Natural killer cell (primary cell): Measurements from ENCODE around the gene GIT2. TPM values are rescaled to one million over a fixed set of nuclear protein-coding genes. Genes with fewer than 3 reads are reported as not detected.
A peak's percentile ranks its signal among the peaks of the same experiment; 100 is the strongest.

Source experiments
- ATAC-seq, 3 donors: fragments of 150-1000 bp in 2 of 3; fragments of 200-7000 bp in 1 of 3; cut with Tn5 transposase; 1 replicate in 1 of 3; 2 replicates in 2 of 3; pipeline ENCODE4 v1.10.0; 2021; ENCODE audit warnings: mild to moderate bottlenecking in 2 of 3, moderate library complexity in 2 of 3
- DNase-seq, 2 donors: peaks; one replicate each; pipeline versions ENCODE4 v3.0.0 to v3.0.0-alpha.2; 2013 to 2021; ENCODE audit warnings: mixed read lengths in 1 of 2
- H3K27ac ChIP-seq: one replicate; pipeline ENCODE4 v1.5.1; 2013; ENCODE audit warnings: mild to moderate bottlenecking, low read length
- H3K27me3 ChIP-seq: one replicate; pipeline ENCODE4 v1.6.1; 2013; ENCODE audit warnings: low read length; ENCODE audit not compliant: control insufficient read depth, insufficient read depth
- H3K36me3 ChIP-seq: one replicate; pipeline ENCODE4 v1.6.1; 2013; ENCODE audit warnings: low read length; ENCODE audit not compliant: control insufficient read depth, insufficient read depth
- H3K4me1 ChIP-seq: one replicate; pipeline ENCODE4 v1.6.1; 2013; ENCODE audit warnings: low read length; ENCODE audit not compliant: control insufficient read depth, insufficient read depth
- H3K4me3 ChIP-seq: one replicate; pipeline ENCODE4 v1.5.1; 2013; ENCODE audit warnings: low read length
- H3K9me3 ChIP-seq: one replicate; pipeline ENCODE4 v1.6.1; 2013; ENCODE audit warnings: low read length; ENCODE audit not compliant: control insufficient read depth, insufficient read depth
- H3K27ac Mint-ChIP-seq, 2 donors: one replicate each; pipeline ENCODE4 v1.8.0; 2022; ENCODE audit warnings: mild to moderate bottlenecking in 2 of 2, mixed read lengths in 2 of 2, moderate library complexity in 1 of 2
- H3K27me3 Mint-ChIP-seq, 2 donors: one replicate each; pipeline ENCODE4 v1.8.0; 2022; ENCODE audit warnings: low read depth in 2 of 2, mixed read lengths in 2 of 2
- H3K36me3 Mint-ChIP-seq: one replicate; pipeline ENCODE4 v1.8.0; 2022; ENCODE audit warnings: mixed read lengths
- H3K4me1 Mint-ChIP-seq, 2 donors: one replicate each; pipeline ENCODE4 v1.8.0; 2022; ENCODE audit warnings: mixed read lengths in 2 of 2
- H3K4me3 Mint-ChIP-seq: one replicate; pipeline ENCODE4 v1.8.0; 2022; ENCODE audit warnings: mild to moderate bottlenecking, moderate library complexity, mixed read lengths
- H3K9me3 Mint-ChIP-seq, 2 donors: one replicate each; pipeline ENCODE4 v1.8.0; 2022; ENCODE audit warnings: mixed read lengths in 2 of 2
- CTCF ChIP-seq: fragments of 200-600 bp; IDR thresholded peaks from one replicate; pipeline ENCODE4 v1.8.0; 2022; ENCODE audit warnings: antibody characterized with exemption
- WGBS: methylation state at CpG from one replicate; pipeline ENCODE4 v1.1.7; 2013; ENCODE audit warnings: missing lambda C conversion rate; ENCODE audit not compliant: insufficient coverage; 5-methylcytosine and 5-hydroxymethylcytosine counted together
- intact Hi-C: fragments of 100-400 bp; cut with micrococcal nuclease; formaldehyde crosslinking; loops from one replicate; pipeline ENCODE4 v1.14.2; 2022
- total RNA-seq, 4 donors: library from RNA; stranded (reverse); fragments of 120-200 nt in 1 of 4; gene quantifications; one replicate each; pipeline versions ENCODE4 v1.2.3 to v1.2.4, GENCODE V29; 2013 to 2022

The GIT2 gene
- total RNA-seq, 3 donors from 2014 or later (not counting 1 experiment from before 2014, with no cell fraction given) = 98.8 to 118 (median 117) TPM

GRCh38 chr12:109944561-109945359 is 51.4 kb downstream of the GIT2 start:
- H3K4me1 ChIP-seq = peaks cover 13% of the 10 kb centered on the region
- peaks cover 42% of the 10 kb centered on the region for H3K36me3 ChIP-seq
- Mint-ChIP-seq H3K4me1 (peaks cover 31 to 32% of the 10 kb centered on the region in 2 donors), H3K27me3 (no peaks in the 10 kb centered on the region), H3K36me3 (peaks cover 29% of the 10 kb centered on the region), H3K9me3 (no peaks in the 10 kb centered on the region), H3K27ac (peak overlapping the region; percentile 90), H3K4me3 (peak overlapping the region; percentile 62)
- H3K9me3 ChIP-seq = no peaks in the 10 kb centered on the region
- intact Hi-C loops = no loop called here
- no peak for TF ChIP-seq CTCF
- 77% methylated on average over 14 of the region's 17 CpGs for WGBS
- no peak overlapping the region for H3K4me3 ChIP-seq
- ATAC-seq = peak; percentile 82 to 87 (median 86)
- peak in 1 of 2 donors; percentile 23 for DNase-seq
- H3K27me3 ChIP-seq = no peaks in the 10 kb centered on the region
- H3K27ac ChIP-seq = peak overlapping the region; percentile 24

GRCh38 chr12:109943811-109944210 is 52.4 kb downstream of the GIT2 start:
- peaks cover 13% of the 10 kb centered on the region for H3K4me1 ChIP-seq
- Mint-ChIP-seq H3K4me3 (no peak overlapping the region), H3K4me1 (peaks cover 31 to 32% of the 10 kb centered on the region in 2 donors), H3K9me3 (no peaks in the 10 kb centered on the region), H3K36me3 (peaks cover 20% of the 10 kb centered on the region), H3K27me3 (no peaks in the 10 kb centered on the region), H3K27ac (peak overlapping the region in 1 of 2 donors; percentile 90)
- 97% methylated on average over 6 of the region's 7 CpGs for WGBS
- peaks cover 39% of the 10 kb centered on the region for H3K36me3 ChIP-seq
- no peak overlapping the region for H3K27ac ChIP-seq
- H3K27me3 ChIP-seq = no peaks in the 10 kb centered on the region
- H3K4me3 ChIP-seq = no peak overlapping the region
- no peak for TF ChIP-seq CTCF
- intact Hi-C loops = no loop called here
- ATAC-seq = no peak
- H3K9me3 ChIP-seq = no peaks in the 10 kb centered on the region
- DNase-seq = no peak

GRCh38 chr12:109940339-109940923 is 55.7 kb downstream of the GIT2 start:
- Mint-ChIP-seq H3K27me3 (no peaks in the 10 kb centered on the region), H3K4me3 (no peak overlapping the region), H3K9me3 (no peaks in the 10 kb centered on the region), H3K36me3 (peaks cover 8% of the 10 kb centered on the region), H3K4me1 (peaks cover 10 to 11% of the 10 kb centered on the region in 2 donors), H3K27ac (peak overlapping the region; percentile 48 to 53)
- ATAC-seq (no peak), DNase-seq (no peak)
- WGBS = 94% methylated on average over 6 of the region's 6 CpGs
- intact Hi-C loops = no loop called here
- no peaks in the 10 kb centered on the region for H3K27me3 ChIP-seq
- peaks cover 5% of the 10 kb centered on the region for H3K4me1 ChIP-seq
- no peak overlapping the region for H3K4me3 ChIP-seq
- TF ChIP-seq CTCF = no peak
- H3K27ac ChIP-seq = no peak overlapping the region
- H3K9me3 ChIP-seq = no peaks in the 10 kb centered on the region
- H3K36me3 ChIP-seq = peaks cover 50% of the 10 kb centered on the region
